Naive thymus-derived CD8-positive, alpha-beta T cell (primary cell): ENCODE results near the gene GCNA. TPM values are rescaled to one million over a fixed set of nuclear protein-coding genes. Genes with fewer than 3 reads are reported as not detected.
"Not testable (repeated sequence)": the region's sequence is repeated elsewhere in the genome, so short reads cannot be mapped to it uniquely, and the experiment has no call there.

Experiments
- ATAC-seq, 2 donors: fragments of 150-1000 bp; cut with Tn5 transposase in 1 of 2; sonication (Bioruptor Pico), chemical (Tn5 transposase) in 1 of 2; 1 replicate in 1 of 2; 2 replicates in 1 of 2; pipeline ENCODE4 v1.10.0; 2021; ENCODE audit warnings: mild to moderate bottlenecking in 2 of 2, moderate library complexity in 2 of 2
- POLR2A ChIA-PET: fragments of 350-600 bp; sonication (Branson Sonifier 250); formaldehyde crosslinking; loops from one replicate; lab custom pipeline; 2021; ENCODE audit warnings: antibody characterized with exemption; lab: Charles Lee
- DNase-seq, 10 donors: peaks; one replicate each; pipeline versions ENCODE4 v3.0.0 to v3.0.0-alpha.2; 2020 to 2022
- H3K27ac Mint-ChIP-seq, 10 donors: one replicate each; pipeline ENCODE4 v1.8.0; 2020 to 2022; ENCODE audit warnings: mild to moderate bottlenecking in 10 of 10, mixed read lengths in 10 of 10, moderate library complexity in 4 of 10, inconsistent platforms in 1 of 10
- H3K27me3 Mint-ChIP-seq, 5 donors: one replicate each; pipeline ENCODE4 v1.8.0; 2021 to 2022; ENCODE audit warnings: mixed read lengths in 5 of 5
- H3K36me3 Mint-ChIP-seq, 3 donors: one replicate each; pipeline ENCODE4 v1.8.0; 2020 to 2022; ENCODE audit warnings: mixed read lengths in 3 of 3, mild to moderate bottlenecking in 2 of 3, inconsistent platforms in 1 of 3
- H3K4me1 Mint-ChIP-seq, 4 donors: one replicate each; pipeline ENCODE4 v1.8.0; 2021 to 2022; ENCODE audit warnings: mixed read lengths in 4 of 4
- H3K4me3 Mint-ChIP-seq, 10 donors: one replicate each; pipeline ENCODE4 v1.8.0; 2020 to 2022; ENCODE audit warnings: mild to moderate bottlenecking in 10 of 10, mixed read lengths in 10 of 10, moderate library complexity in 6 of 10, inconsistent platforms in 1 of 10
- H3K9me3 Mint-ChIP-seq, 9 donors: one replicate each; pipeline ENCODE4 v1.8.0; 2020 to 2022; ENCODE audit warnings: mixed read lengths in 9 of 9, mild to moderate bottlenecking in 3 of 9, inconsistent platforms in 1 of 9, moderate library complexity in 1 of 9
- polyA plus RNA-seq, 3 donors: library from polyadenylated mRNA; unstranded; fragments of 300-500 nt; fragmentation: Illumina TruSeq; gene quantifications; one replicate each; pipeline ENCODE4 v1.2.3, GENCODE V29; 2021
- total RNA-seq, 8 experiments: library from RNA in 2 of 8; stranded (reverse) in 2 of 8; gene quantifications; one replicate each; pipeline ENCODE4 v1.2.3 and lab custom pipeline; 2021 to 2026

The GCNA gene
- total and polyA plus RNA-seq, 5 experiments from 2014 or later, result 0.34 to 12.1 (median 1.3) TPM

DNA sequence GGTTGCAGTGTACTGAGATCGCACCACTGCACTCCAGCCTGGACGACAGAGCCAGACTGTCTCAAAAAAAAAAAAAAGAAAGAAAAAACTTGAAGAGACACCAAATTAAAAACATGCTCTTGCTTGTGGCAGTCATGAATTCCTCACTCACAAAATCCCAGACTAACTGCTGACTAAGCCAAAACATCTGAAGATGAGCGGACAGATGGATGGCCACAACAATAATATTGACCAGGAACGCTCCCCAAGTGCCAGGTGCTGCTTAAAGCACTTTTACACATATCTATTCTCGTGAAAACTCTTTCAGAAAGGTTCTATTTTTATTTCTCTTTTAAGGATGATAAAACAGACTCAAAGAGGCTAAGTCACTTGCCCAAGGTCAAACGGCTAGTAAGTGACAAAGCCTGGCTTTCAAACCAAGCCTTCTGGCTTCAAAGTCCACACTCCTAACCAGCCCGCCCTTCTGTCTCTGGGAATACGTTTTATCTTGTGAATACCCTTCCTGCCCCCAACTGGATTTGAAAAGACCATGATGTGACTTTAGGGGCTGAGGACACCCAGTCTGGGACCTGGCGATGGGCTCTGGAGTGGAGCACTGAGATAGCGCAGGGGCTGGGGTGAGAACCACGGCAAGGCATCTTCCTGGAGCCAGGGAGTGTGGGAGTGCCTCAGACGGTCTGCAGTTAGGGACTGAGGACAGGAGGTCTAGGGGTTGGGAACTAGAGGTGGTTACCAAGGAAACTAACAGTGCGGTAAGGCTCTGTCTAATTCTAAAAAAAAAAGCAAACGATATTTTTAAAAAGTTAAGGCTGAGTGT lies 49.6 kb downstream of the GCNA start:
- no peaks in the 10 kb centered on the region for H3K9me3 Mint-ChIP-seq
- H3K4me3 Mint-ChIP-seq, result no peak overlapping the region
- H3K27ac Mint-ChIP-seq, result no peak overlapping the region
- no peak for DNase-seq
- no peaks in the 10 kb centered on the region for H3K27me3 Mint-ChIP-seq
- no peaks in the 10 kb centered on the region for H3K36me3 Mint-ChIP-seq
- ATAC-seq, result no peak
- POLR2A ChIA-PET, result interaction anchor here (1.0 kb wide), 1 partner anchor 10 kb away, joined by 4 read pairs; the partner anchor contains the start of gene CXCR3
- peaks cover 8 to 30% (median 26%) of the 10 kb centered on the region in 4 donors for H3K4me1 Mint-ChIP-seq

DNA sequence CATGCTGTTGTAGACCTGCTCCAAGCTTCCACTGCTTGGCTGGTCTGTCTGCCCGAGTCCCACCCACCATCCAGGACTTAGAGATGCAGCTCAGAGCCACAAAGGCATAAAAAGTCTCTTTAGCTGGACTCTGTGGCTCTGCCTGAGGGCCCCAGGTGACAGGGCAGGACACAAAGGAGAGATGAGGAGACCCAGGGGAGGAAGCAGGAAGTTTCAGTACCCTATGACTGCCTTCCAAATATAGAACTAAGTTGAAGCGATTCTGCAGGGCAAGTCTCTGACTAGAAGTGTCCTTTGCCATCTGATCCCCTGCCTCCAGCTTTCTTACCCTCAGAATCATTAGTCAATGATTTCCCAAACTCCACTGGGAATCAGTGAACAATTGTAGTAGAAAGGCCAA lies 51.2 kb downstream of the GCNA start:
- Mint-ChIP-seq H3K4me1 (peaks cover 2 to 16% (median 12%) of the 10 kb centered on the region in 4 donors), H3K4me3 (no peak overlapping the region), H3K9me3 (no peaks in the 10 kb centered on the region), H3K27ac (peak overlapping the region in 1 of 10 donors; percentile 8), H3K36me3 (no peaks in the 10 kb centered on the region), H3K27me3 (no peaks in the 10 kb centered on the region)
- ATAC-seq (no peak), DNase-seq (no peak)
- POLR2A ChIA-PET, result interaction anchor here (1.2 kb wide), 1 partner anchor 12 kb away, joined by 3 read pairs; the partner anchor contains the start of gene CXCR3

DNA sequence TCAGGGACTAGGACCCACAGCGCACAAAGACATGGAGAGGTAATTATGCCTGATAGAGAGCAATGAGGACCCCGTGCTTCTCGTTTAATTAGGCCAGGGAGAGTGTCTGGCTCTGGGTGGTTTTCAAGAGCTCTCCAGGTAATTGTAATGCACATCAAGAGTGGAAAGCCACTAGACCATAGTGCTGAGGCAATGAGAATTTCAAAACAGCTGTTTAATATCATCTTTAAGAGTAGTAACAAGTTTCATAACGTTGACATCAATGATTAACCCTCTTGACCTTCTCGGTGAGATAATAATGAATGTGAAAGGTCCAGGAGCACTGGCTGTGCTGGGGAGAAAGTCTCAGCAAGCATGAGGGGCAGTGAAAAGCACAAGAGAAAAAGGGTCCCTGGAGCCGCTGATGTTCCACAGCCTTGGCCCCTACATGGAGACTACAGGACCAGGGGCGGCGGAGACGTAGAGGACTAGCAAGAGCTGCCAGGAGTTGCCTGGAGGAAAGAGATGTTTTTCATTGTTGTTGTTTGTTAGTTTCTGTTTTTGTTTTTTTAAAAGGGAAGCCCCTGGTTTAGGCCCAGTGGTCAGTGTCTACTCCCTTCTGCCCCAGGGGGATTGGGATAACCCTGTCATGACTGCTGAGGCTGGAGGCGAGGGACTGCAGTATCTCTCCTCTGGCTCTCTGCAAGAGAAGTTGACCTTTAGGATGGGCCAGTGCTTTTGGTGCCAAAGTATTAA lies 54.9 kb downstream of the GCNA start:
- Mint-ChIP-seq H3K27me3 (no peaks in the 10 kb centered on the region), H3K4me3 (no peak overlapping the region), H3K27ac (no peak overlapping the region), H3K36me3 (no peaks in the 10 kb centered on the region), H3K9me3 (no peaks in the 10 kb centered on the region), H3K4me1 (peaks cover 7 to 25% (median 16%) of the 10 kb centered on the region in 4 donors)
- no peak for DNase-seq
- ATAC-seq, result no peak
- POLR2A ChIA-PET, result interaction anchor here (1.7 to 2.0 kb wide), 2 partner anchors 10 to 15 kb away, joined by 4 read pairs; partner anchors contain the start of gene CXCR3

DNA sequence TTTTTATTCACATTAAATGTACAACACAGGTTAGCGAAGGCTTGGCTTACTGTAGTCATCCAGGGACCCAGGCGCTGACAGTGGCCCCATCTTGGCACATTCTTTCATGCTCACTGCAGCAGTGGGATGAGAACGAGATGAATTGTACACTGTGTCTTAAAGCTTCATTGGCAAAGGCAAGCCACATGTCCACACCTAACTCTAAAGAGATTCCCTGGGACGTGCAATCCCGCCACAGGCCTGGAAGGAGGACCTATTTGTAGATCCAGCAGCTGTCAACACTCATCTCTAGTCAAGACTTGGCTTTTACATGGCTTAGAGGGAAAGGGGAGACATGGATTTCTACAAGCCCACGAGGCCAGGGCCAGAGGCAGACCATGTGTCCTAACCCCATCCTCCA lies 56.1 kb downstream of the GCNA start:
- Mint-ChIP-seq H3K9me3 (no peaks in the 10 kb centered on the region), H3K36me3 (no peaks in the 10 kb centered on the region), H3K27ac (no peak overlapping the region), H3K4me1 (peaks cover 4 to 19% (median 11%) of the 10 kb centered on the region in 4 donors), H3K4me3 (no peak overlapping the region), H3K27me3 (no peaks in the 10 kb centered on the region)
- ATAC-seq, result no peak
- POLR2A ChIA-PET, result interaction anchor here (1.7 to 2.0 kb wide), 2 partner anchors 11 to 16 kb away, joined by 4 read pairs; partner anchors contain the start of gene CXCR3
- no peak for DNase-seq

DNA sequence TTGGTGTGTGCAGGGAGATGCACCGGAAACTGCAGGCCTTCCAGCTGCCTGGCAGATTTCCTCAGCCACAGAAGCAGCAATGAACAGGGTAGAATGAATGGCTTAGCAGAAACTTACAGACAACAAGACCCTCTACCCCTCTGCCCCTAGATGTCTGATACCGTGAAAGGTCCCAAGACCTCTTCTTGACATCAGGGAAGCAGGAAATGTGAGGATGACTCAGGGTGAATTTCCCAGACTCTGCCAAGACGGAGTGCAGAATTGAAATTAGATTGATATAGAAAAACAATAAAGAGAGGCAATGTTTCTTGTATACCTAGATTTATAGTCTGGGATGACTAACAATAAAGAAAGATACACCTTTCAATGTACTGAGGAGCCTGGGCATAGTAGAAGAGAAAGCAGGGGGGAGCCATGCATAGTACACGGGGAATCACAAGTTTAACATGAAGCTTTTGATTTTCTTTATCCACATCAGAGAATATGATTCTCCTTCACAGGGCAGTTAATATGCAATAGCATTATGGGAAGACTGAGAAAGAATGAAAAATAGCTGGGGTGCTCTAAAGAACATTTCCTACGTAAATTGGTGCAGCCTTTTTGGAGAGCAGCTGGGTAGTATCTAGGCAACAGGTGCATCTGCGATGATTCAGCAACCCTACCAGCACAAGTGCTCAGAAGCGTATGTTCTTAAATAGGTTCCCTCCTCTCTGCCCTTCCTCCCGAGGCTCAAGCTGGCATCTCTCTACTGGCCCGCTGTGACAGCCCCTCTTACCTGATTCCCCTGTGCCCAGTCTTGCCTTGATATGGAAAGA lies 58.4 kb downstream of the GCNA start:
- no peaks in the 10 kb centered on the region for H3K27me3 Mint-ChIP-seq
- H3K36me3 Mint-ChIP-seq, result no peaks in the 10 kb centered on the region
- peak overlapping the region in 7 of 10 donors; percentile 5 to 76 (median 65) for H3K27ac Mint-ChIP-seq
- POLR2A ChIA-PET, result no interaction called here
- ATAC-seq (peak; percentile 69 to 72), DNase-seq (peak in 2 of 10 donors; percentile 31 to 32)
- no peak overlapping the region for H3K4me3 Mint-ChIP-seq
- peaks cover 6 to 17% (median 12%) of the 10 kb centered on the region in 4 donors for H3K4me1 Mint-ChIP-seq
- H3K9me3 Mint-ChIP-seq, result no peaks in the 10 kb centered on the region

DNA sequence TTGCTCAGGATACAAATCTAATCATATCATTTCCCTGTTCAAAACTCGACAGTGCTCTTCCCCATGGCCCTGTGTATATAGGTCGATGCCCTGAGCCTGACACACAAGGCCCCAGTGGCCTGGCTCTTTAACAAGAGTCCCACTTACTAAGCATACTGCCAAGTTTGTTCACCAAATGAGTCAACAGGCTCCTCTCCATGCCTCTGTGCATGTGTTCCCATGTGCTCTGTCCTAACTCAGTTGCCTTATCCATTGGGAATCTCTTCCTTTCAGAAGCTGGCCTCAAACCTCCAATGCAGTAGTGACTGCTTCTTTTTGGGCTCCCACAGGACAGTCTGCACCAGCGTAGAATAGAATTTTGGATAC lies 59.0 kb downstream of the GCNA start:
- H3K4me3 Mint-ChIP-seq, result peak overlapping the region in 2 of 10 donors; percentile 35 to 42
- DNase-seq (no peak), ATAC-seq (peak; percentile 31 to 33)
- H3K27ac Mint-ChIP-seq, result peak overlapping the region in 9 of 10 donors; percentile 5 to 76 (median 54)
- POLR2A ChIA-PET, result no interaction called here
- H3K36me3 Mint-ChIP-seq, result no peaks in the 10 kb centered on the region
- H3K9me3 Mint-ChIP-seq, result no peaks in the 10 kb centered on the region
- peaks cover 6 to 17% (median 12%) of the 10 kb centered on the region in 4 donors for H3K4me1 Mint-ChIP-seq
- no peaks in the 10 kb centered on the region for H3K27me3 Mint-ChIP-seq

DNA sequence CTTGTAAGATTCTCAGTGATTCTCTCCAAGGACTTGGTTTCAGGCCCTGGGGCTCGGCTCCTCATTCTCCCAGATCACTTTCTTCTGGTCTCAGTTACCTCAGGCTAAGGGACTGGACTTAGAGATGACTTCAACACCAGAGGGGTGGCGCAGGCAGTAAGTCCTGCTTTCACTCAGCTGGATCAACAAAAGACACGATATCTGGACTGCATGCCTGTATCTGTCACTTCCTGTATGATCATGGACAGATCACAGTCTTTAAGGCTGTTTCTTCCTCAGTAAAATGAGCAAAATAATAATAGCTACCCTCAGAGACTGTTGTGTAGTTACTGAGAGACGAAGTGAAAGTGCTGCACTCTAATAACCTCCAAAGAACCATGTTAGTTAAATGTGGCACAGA lies 59.6 kb downstream of the GCNA start:
- ATAC-seq (no peak), DNase-seq (no peak)
- POLR2A ChIA-PET, result interaction anchor here (1.6 kb wide), 1 partner anchor 21 kb away, joined by 3 read pairs; no protein-coding TSS in a partner anchor
- Mint-ChIP-seq H3K36me3 (no peaks in the 10 kb centered on the region), H3K27me3 (no peaks in the 10 kb centered on the region), H3K9me3 (no peaks in the 10 kb centered on the region), H3K4me3 (no peak overlapping the region), H3K4me1 (peaks cover 6 to 17% (median 12%) of the 10 kb centered on the region in 4 donors), H3K27ac (no peak overlapping the region)

DNA sequence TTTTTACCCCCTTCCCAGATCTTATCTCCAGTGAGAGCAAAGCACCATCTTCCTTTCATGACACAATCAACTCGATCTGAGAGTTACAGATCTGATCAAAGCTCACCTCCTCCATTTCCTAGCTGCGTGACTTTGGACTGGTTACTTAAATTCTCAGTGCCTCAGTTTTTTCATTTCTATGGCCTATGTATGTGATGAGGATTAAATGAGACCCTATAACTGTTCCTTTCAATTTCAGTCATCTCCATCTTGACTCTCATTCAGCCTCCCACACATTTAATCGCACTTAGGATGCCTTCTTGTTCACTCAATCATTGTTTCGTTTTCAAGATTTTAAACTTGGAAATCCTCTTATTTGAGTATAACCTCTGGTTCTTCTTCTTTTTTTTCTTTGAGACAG lies 60.2 kb downstream of the GCNA start:
- DNase-seq (no peak), ATAC-seq (no peak)
- no peaks in the 10 kb centered on the region for H3K36me3 Mint-ChIP-seq
- no peak overlapping the region for H3K4me3 Mint-ChIP-seq
- H3K4me1 Mint-ChIP-seq, result peaks cover 6 to 17% (median 12%) of the 10 kb centered on the region in 4 donors
- POLR2A ChIA-PET, result interaction anchor here (1.6 kb wide), 1 partner anchor 21 kb away, joined by 3 read pairs; no protein-coding TSS in a partner anchor
- H3K27me3 Mint-ChIP-seq, result no peaks in the 10 kb centered on the region
- H3K27ac Mint-ChIP-seq, result no peak overlapping the region
- no peaks in the 10 kb centered on the region for H3K9me3 Mint-ChIP-seq

DNA sequence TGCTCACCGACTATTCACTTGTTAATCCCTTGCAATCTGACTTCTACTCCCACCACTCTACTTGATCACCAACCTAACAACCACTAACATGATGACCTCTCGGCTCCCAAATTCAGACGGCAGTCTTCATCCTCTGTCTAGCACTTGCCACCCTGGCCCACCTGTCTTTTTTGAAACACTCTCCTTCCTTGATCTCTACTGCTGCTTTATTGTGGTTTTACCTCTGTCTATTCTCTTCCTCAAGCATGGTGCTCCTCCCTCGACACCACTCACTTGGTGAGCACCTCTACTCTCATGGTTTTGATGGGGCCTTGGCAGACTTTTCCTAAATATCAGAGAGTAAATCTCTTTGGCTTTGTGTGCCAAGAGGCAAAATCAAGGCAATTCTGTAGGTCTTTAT lies 61.8 kb downstream of the GCNA start:
- Mint-ChIP-seq H3K27ac (no peak overlapping the region), H3K27me3 (no peaks in the 10 kb centered on the region), H3K36me3 (no peaks in the 10 kb centered on the region), H3K4me3 (no peak overlapping the region), H3K9me3 (no peaks in the 10 kb centered on the region), H3K4me1 (peaks cover 6 to 17% (median 12%) of the 10 kb centered on the region in 4 donors)
- peak in 2 of 10 donors; percentile 29 to 37 for DNase-seq
- POLR2A ChIA-PET, result no interaction called here
- peak; percentile 80 to 82 for ATAC-seq

DNA sequence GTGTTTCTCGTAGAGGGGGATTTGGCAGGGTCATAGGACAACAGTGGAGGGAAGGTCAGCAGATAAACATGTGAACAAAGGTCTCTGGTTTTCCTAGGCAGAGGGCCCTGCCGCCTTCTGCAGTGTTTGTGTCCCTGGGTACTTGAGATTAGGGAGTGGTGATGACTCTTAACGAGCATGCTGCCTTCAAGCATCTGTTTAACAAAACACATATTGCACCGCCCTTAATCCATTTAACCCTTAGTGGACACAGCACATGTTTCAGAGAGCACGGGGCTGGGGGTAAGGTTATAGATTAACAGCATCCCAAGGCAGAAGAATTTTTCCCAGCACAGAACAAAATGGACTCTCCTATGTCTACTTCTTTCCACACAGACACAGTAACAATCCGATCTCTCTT lies 66.2 kb downstream of the GCNA start:
- H3K27ac Mint-ChIP-seq, H3K4me1 Mint-ChIP-seq, H3K9me3 Mint-ChIP-seq, H3K4me3 Mint-ChIP-seq, POLR2A ChIA-PET, H3K36me3 Mint-ChIP-seq, DNase-seq, ATAC-seq, H3K27me3 Mint-ChIP-seq: not testable (repeated sequence)

DNA sequence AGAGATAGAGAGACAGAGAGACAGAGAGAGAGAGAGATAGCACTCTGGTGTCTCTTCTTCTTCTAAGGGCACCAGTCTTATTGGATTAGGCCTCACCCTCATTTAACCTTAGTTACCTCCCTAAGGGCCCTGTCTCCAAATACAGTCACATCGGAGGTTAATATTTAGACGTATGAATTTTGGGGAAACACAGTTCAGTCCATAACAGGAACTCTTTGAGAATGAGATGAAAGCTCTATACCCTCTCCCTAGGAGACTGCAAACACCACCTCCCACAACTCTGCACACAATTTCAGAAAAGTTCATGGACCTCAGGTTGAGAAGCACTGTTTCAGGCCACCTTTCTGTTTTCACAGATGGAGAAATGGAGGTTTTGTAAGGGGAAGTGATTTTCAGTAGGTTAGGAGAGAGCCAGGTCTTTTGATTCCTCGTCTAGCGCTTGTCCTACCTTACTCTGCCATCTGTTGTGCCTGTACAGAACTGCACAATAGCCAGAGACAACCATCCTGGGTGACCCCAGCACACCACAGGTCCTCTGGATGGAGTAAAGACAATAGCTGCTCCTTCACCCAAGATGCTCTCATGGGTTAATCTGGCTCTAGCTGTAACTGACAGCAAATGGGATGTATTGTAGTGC lies 72.2 kb downstream of the GCNA start:
- Mint-ChIP-seq H3K4me3 (no peak overlapping the region), H3K36me3 (no peaks in the 10 kb centered on the region), H3K27ac (peak overlapping the region in 6 of 10 donors; percentile 9 to 73 (median 58)), H3K9me3 (no peaks in the 10 kb centered on the region), H3K27me3 (no peaks in the 10 kb centered on the region), H3K4me1 (peaks cover 3 to 13% (median 11%) of the 10 kb centered on the region in 4 donors)
- POLR2A ChIA-PET, result interaction anchor here (0.7 to 1.1 kb wide), 3 partner anchors 36 to 116 kb away, joined by 3 to 4 read pairs (median 3); no protein-coding TSS in a partner anchor
- peak; percentile 89 to 94 for ATAC-seq
- DNase-seq, result peak in 3 of 10 donors; percentile 10 to 47 (median 43)
